K562 (cell line): ENCODE data around the gene RPL22.

Experiments
- ARID2 ChIP-seq: fragments of 450-650 bp; IDR thresholded peaks from 2 replicates; pipeline ENCODE4 v1.6.1; 2017; ENCODE audit warnings: antibody characterized with exemption, mild to moderate bottlenecking
- CBX8 ChIP-seq: fragments of 200-600 bp; sonication (generic); IDR thresholded peaks from 2 replicates; pipeline ENCODE4 v1.6.1; 2012; ENCODE audit warnings: borderline replicate concordance, mixed run types, low read depth, mild to moderate bottlenecking, moderate library complexity, mixed read lengths, low read length, control low read depth, inconsistent platforms; ENCODE audit not compliant: poor library complexity, severe bottlenecking; ENCODE audit errors: extremely low read depth
- JUND ChIP-seq, 2 experiments: IDR thresholded peaks; 2 replicates in 1 of 2; 3 replicates in 1 of 2; pipeline ENCODE4 v1.6.1; 2011; ENCODE audit warnings: borderline replicate concordance in 2 of 2, low read depth in 2 of 2, low read length in 2 of 2, improper control_type of control experiment in 1 of 2, missing biosample characterization in 1 of 2, missing genetic modification characterization in 1 of 2, missing genetic modification reagents in 1 of 2
- MAX ChIP-seq: sonication (generic); formaldehyde crosslinking; IDR thresholded peaks from 2 replicates; pipeline ENCODE4 v1.9.0; 2022; ENCODE audit warnings: mild to moderate bottlenecking, missing genetic modification reagents
- PREB ChIP-seq: sonication (generic); formaldehyde crosslinking; IDR thresholded peaks from 2 replicates; pipeline ENCODE4 v1.8.1; 2023; ENCODE audit warnings: mild to moderate bottlenecking, missing genetic modification reagents
- RFX5 ChIP-seq: IDR thresholded peaks from 2 replicates; pipeline ENCODE4 v1.6.1; 2011; ENCODE audit warnings: low read depth, mild to moderate bottlenecking, improper control_type of control experiment, low read length
- TRIM28 ChIP-seq: fragments of 450-650 bp; IDR thresholded peaks from 2 replicates; pipeline ENCODE4 v1.6.1; 2017
- ZBTB1 ChIP-seq: sonication (generic); formaldehyde crosslinking; IDR thresholded peaks from 2 replicates; pipeline ENCODE4 v1.8.1; 2023; ENCODE audit warnings: missing genetic modification reagents, low read depth, mild to moderate bottlenecking, borderline replicate concordance
- ZBTB7A ChIP-seq: IDR thresholded peaks from 2 replicates; pipeline ENCODE4 v1.6.1; 2011; ENCODE audit warnings: low read depth, mild to moderate bottlenecking, low read length, moderate library complexity, borderline replicate concordance; ENCODE audit not compliant: control insufficient read depth
- ZFX ChIP-seq: sonication (generic); formaldehyde crosslinking; IDR thresholded peaks from 2 replicates; pipeline ENCODE4 v1.8.0; 2022; ENCODE audit warnings: mild to moderate bottlenecking, missing genetic modification reagents, moderate library complexity
- ZNF384 ChIP-seq: IDR thresholded peaks from 2 replicates; pipeline ENCODE4 v1.6.1; 2012; ENCODE audit warnings: low read depth, low read length, improper control_type of control experiment

- TF ChIP-seq JUND (IDR thresholded peaks at IDR 0.05; ENCODE audit: borderline replicate concordance, low read depth, low read length) (no peak), JUND (tag; IDR thresholded peaks at IDR 0.05; ENCODE audit: borderline replicate concordance, low read depth, low read length) (no peak), ARID2 (no peak), CBX8 (no peak), PREB (CRISPR knock-in tag) (no peak), ZBTB1 (CRISPR knock-in tag) (no peak), TRIM28 (no peak), ZNF384 (no peak), MAX (CRISPR knock-in tag) (no peak), ZBTB7A (no peak), ZFX (CRISPR knock-in tag) (no peak), RFX5 (no peak)
Observed at GRCh38 chr1:6210591-6211355, 11.4 kb upstream of the RPL22 start.
